ENCODE data around the gene HACL1. TPM values are rescaled to one million over a fixed set of nuclear protein-coding genes. Genes with fewer than 3 reads are reported as not detected.

The HACL1 gene
- total RNA-seq (38.7 and 38.9 TPM in 2 replicates), polyA plus RNA-seq (18.2 and 20.8 TPM in 2 replicates), polyA minus RNA-seq (22.6 and 38.2 TPM in 2 replicates)
- 29.3 TPM for total RNA-seq (2013)

DNA sequence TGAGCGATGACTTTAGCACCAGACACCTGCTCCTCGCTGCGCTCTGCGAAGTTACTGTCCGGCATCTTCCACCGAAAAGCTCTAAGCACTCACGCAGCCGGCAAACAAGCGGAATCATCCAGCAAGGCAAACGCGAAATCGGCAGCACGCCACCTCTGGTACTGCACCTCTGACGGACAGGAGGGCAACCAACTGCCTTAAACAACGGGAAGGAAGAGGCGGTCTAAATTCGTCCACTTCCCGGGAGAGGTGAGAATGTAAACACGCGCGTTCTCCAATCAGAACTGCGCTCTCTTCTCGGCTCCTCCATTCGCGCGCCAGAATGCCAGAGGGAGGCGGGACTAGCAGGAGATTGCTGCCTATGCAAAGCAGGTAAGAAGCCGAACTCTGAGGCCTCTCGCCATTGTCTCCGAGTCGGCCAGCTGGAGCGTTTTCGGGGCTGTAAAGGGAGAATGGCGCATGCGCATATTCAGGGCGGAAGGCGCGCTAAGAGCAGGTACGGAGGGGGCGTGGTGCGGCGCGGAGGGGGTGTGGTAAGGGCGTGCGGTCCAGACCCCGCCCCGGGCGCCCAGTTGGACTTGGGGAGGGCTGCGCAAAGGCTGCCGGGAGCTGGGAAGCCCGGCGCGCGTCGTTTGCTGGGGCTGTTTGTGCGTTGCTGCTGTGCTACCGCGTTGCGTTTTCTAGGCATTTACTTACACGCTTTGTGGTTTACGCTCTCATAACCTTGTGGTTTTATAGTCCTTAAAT, at the start of gene HACL1, which contains the start of gene BTD:
Gene HACL1 (minus strand): TSS at position 171 of the 747 bp plus-strand sequence. CDS start 106 bp downstream, at position 65.
Gene BTD (plus strand): TSS at position 347 of the 747 bp plus-strand sequence. CDS start 33,695 bp downstream, outside the sequence.
- Histone ChIP-seq H3K9me3 (ENCODE audit: control extremely low read depth in 1 of 3, control insufficient read depth in 2 of 3, insufficient read depth in 1 of 3, low read length in 2 of 3) (no peaks in the 10 kb centered on the region), H3K36me3 (replicated peaks in 1 of 2; ENCODE audit: control extremely low read depth in 1 of 2, control insufficient read depth in 1 of 2, extremely low read depth in 1 of 2, insufficient read depth in 2 of 2, low read length in 1 of 2) (peaks cover 1 to 26% of the 10 kb centered on the region in 2 experiments), H2AFZ (ENCODE audit: insufficient read depth, low read depth, low read length, poor library complexity, severe bottlenecking) (peak within 1 kb of the TSS; percentile 98), H3K79me2 (ENCODE audit: control insufficient read depth, insufficient read depth, low read length) (peaks cover 29% of the 10 kb centered on the region), H4K20me1 (ENCODE audit: control insufficient read depth, insufficient read depth, low read length, poor library complexity, severe bottlenecking) (no peaks in the 10 kb centered on the region), H3K4me3 (ENCODE audit: control extremely low read depth in 1 of 5, extremely low read depth in 1 of 5, insufficient read depth in 1 of 5, low read depth in 2 of 5, low read length in 4 of 5) (peak within 1 kb of the TSS; percentile 67 to 99 (median 92)), H3K27ac (ENCODE audit: low read length in 2 of 2) (peak within 1 kb of the TSS; percentile 81 to 87), H3K9ac (ENCODE audit: low read length) (peak within 1 kb of the TSS; percentile 98), H3K4me2 (replicated peaks; ENCODE audit: low read depth, low read length, poor library complexity, severe bottlenecking) (peak within 1 kb of the TSS; percentile 92), H3K27me3 (replicated peaks in 1 of 4; ENCODE audit: control extremely low read depth in 1 of 4, control insufficient read depth in 3 of 4, insufficient read depth in 4 of 4, low read length in 3 of 4) (no peaks in the 10 kb centered on the region), H3K4me1 (ENCODE audit: control insufficient read depth in 2 of 2, insufficient read depth in 2 of 2, low read length in 2 of 2) (peaks cover 16 to 23% of the 10 kb centered on the region in 2 donors)
- Mint-ChIP-seq H3K4me1 (peaks cover 41% of the 10 kb centered on the region), H3K9me3 (ENCODE audit: insufficient read depth) (no peaks in the 10 kb centered on the region), H3K27ac (peak within 1 kb of the TSS; percentile 99), H3K27me3 (no peaks in the 10 kb centered on the region), H3K4me3 (peak within 1 kb of the TSS; percentile 100)
- ATAC-seq (ENCODE audit: low read depth) (peak; percentile 88), DNase-seq (peak; percentile 99)
- ChIA-PET CTCF (interaction anchor here (0.6 to 1.4 kb wide), 4 partner anchors 28 to 398 kb away, joined by 3 to 5 read pairs (median 3); no protein-coding TSS in a partner anchor), POLR2A (interaction anchor here (0.6 kb wide), 2 partner anchors 219 to 502 kb away, joined by 4 to 5 read pairs; partner anchors contain the start of gene RBSN)
- TF ChIP-seq CTCF (IDR thresholded peaks at IDR 0.05) = peak; percentile 31
- TF ChIP-seq EZH2 (IDR thresholded peaks at IDR 0.05; ENCODE audit: borderline replicate concordance, insufficient read depth, low read depth, low read length, poor library complexity, severe bottlenecking) = no peak
- intact Hi-C loops (cut with micrococcal nuclease) = loop anchor here (1.0 to 10.0 kb wide), 6 partner anchors 45 to 1477 kb away; partner anchors contain the start of genes CAPN7, CHCHD4, EAF1 and METTL6
- WGBS (ENCODE audit: insufficient coverage) = under 1% methylated on average over 61 of the region's 61 CpGs

All from B cell (primary cell).